ENCODE results near the gene YIF1B.

The YIF1B gene

GRCh38 chr19:38308006-38308766 is 7.6 kb downstream of the YIF1B start:
- no peak for TF ChIP-seq CTCF (IDR thresholded peaks at IDR 0.05; ENCODE audit: insufficient read depth, low read length, poor library complexity, severe bottlenecking)
- TF ChIP-seq EZH2phosphoT487 (conservative IDR thresholded peaks at IDR 0.05; ENCODE audit: low read length), result no peak
- Histone ChIP-seq H3K9ac (ENCODE audit: low read length) (no peak overlapping the region), H3K4me3 (ENCODE audit: insufficient read depth, low read length, poor library complexity, severe bottlenecking) (no peak overlapping the region), H3K9me2 (replicated peaks; ENCODE audit: insufficient read depth, low read length) (no peaks in the 10 kb centered on the region), H3K9me3 (ENCODE audit: insufficient read depth, low read length) (no peaks in the 10 kb centered on the region), H3K36me3 (ENCODE audit: low read length) (no peaks in the 10 kb centered on the region), H3K4me2 (ENCODE audit: low read depth, low read length, poor library complexity, severe bottlenecking) (no peak overlapping the region), H4K20me1 (ENCODE audit: low read depth, low read length) (no peaks in the 10 kb centered on the region), H3K27ac (ENCODE audit: low read depth, low read length) (no peak overlapping the region), H3K27me3 (ENCODE audit: low read length) (no peaks in the 10 kb centered on the region), H2AFZ (ENCODE audit: low read depth, low read length, severe bottlenecking) (no peak overlapping the region), H3K79me2 (ENCODE audit: insufficient read depth, low read length) (no peaks in the 10 kb centered on the region), H3F3A (ENCODE audit: insufficient read depth) (no peaks in the 10 kb centered on the region)

- Histone ChIP-seq H3K79me2 (ENCODE audit: insufficient read depth, low read length) (no peaks in the 10 kb centered on the region), H4K20me1 (ENCODE audit: low read depth, low read length) (no peaks in the 10 kb centered on the region), H3K9me2 (replicated peaks; ENCODE audit: insufficient read depth, low read length) (no peaks in the 10 kb centered on the region), H3K27me3 (ENCODE audit: low read length) (no peaks in the 10 kb centered on the region), H2AFZ (ENCODE audit: low read depth, low read length, severe bottlenecking) (no peak overlapping the region), H3F3A (ENCODE audit: insufficient read depth) (no peaks in the 10 kb centered on the region), H3K4me3 (ENCODE audit: insufficient read depth, low read length, poor library complexity, severe bottlenecking) (no peak overlapping the region), H3K27ac (ENCODE audit: low read depth, low read length) (no peak overlapping the region), H3K9ac (ENCODE audit: low read length) (no peak overlapping the region), H3K9me3 (ENCODE audit: insufficient read depth, low read length) (no peaks in the 10 kb centered on the region), H3K4me2 (ENCODE audit: low read depth, low read length, poor library complexity, severe bottlenecking) (no peak overlapping the region), H3K36me3 (ENCODE audit: low read length) (no peaks in the 10 kb centered on the region)
- TF ChIP-seq EZH2phosphoT487 (conservative IDR thresholded peaks at IDR 0.05; ENCODE audit: low read length), result no peak
- TF ChIP-seq CTCF (IDR thresholded peaks at IDR 0.05; ENCODE audit: insufficient read depth, low read length, poor library complexity, severe bottlenecking), result no peak
Measured at GRCh38 chr19:38307597-38307996, 8.2 kb downstream of the YIF1B start.

GRCh38 chr19:38307076-38307475 is 8.7 kb downstream of the YIF1B start:
- no peaks in the 10 kb centered on the region for H3K9me3 ChIP-seq (ENCODE audit: insufficient read depth, low read length)
- no peak overlapping the region for H3K9ac ChIP-seq (ENCODE audit: low read length)
- H2AFZ ChIP-seq (ENCODE audit: low read depth, low read length, severe bottlenecking), result no peak overlapping the region
- H3K4me3 ChIP-seq (ENCODE audit: insufficient read depth, low read length, poor library complexity, severe bottlenecking), result no peak overlapping the region
- H3K36me3 ChIP-seq (ENCODE audit: low read length), result no peaks in the 10 kb centered on the region
- H3K79me2 ChIP-seq (ENCODE audit: insufficient read depth, low read length), result no peaks in the 10 kb centered on the region
- no peak overlapping the region for H3K4me2 ChIP-seq (ENCODE audit: low read depth, low read length, poor library complexity, severe bottlenecking)
- H3F3A ChIP-seq (ENCODE audit: insufficient read depth), result no peaks in the 10 kb centered on the region
- H3K27ac ChIP-seq (ENCODE audit: low read depth, low read length), result no peak overlapping the region
- H3K9me2 ChIP-seq (replicated peaks; ENCODE audit: insufficient read depth, low read length), result no peaks in the 10 kb centered on the region
- H4K20me1 ChIP-seq (ENCODE audit: low read depth, low read length), result no peaks in the 10 kb centered on the region
- TF ChIP-seq CTCF (IDR thresholded peaks at IDR 0.05; ENCODE audit: insufficient read depth, low read length, poor library complexity, severe bottlenecking) (no peak), EZH2phosphoT487 (conservative IDR thresholded peaks at IDR 0.05; ENCODE audit: low read length) (no peak)
- H3K27me3 ChIP-seq (ENCODE audit: low read length), result no peaks in the 10 kb centered on the region

All from SU-DHL-6 (cell line).